HG02763 (cell line): ENCODE data around the gene AUNIP.

Source experiments
- ATAC-seq: cut with Tn5 transposase; IDR thresholded peaks from one replicate; pipeline ENCODE4 v1.9.1; 2021; ENCODE audit warnings: mild to moderate bottlenecking, moderate library complexity; ENCODE audit not compliant: unreplicated experiment

The AUNIP gene

DNA sequence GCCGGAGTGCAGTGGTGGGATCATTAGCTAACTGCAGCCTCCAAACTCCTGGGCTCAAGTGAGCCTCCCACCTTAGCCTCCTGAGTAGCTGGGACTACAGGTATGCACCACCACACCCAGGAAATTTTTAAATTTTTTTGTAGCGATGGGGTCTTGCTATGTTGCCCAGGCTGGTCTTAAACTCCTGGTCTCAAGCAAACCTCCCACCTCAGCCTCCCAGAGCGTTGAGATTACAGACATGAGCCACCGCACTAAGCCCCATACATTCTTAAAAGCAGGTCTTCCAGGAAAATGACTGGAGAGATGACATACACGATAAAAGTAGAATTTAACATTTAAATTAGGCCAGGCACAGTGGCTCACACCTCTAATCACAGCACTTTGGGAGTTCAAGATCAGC lies 26.1 kb downstream of the AUNIP start:
- ATAC-seq = no peak

DNA sequence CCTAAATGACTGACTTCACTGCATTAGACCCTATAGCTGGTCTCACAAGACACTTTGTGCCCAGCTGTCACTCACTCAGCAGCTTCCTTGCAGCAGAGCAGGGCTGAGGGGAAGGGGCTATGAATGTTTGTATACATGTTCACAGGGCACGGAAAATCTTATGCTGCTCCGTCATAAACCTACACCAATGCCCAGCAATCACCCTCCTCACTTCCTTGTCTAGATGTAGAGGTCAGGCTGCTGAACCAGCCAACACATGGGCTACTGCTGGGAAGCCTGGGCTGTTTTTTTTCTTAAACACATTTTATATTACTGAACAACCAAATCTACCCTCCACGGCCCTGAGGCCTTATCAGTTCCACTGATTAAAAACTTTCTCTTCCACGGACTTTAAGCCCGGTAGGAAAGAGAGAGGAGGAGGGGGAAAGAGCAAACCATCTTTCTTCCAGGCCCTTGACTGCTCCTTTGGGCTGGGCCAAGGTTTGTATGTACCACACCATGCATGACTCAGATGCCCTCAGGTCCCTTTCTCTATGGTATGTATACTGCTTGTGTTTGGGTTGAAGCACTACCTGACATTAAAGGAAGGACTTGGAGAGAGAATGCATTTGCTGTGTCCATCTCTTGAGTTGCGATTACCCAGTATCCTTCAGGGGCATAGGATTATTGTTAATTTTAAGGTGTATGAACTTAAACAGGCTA lies 26.8 kb downstream of the AUNIP start:
- ATAC-seq = no peak

DNA sequence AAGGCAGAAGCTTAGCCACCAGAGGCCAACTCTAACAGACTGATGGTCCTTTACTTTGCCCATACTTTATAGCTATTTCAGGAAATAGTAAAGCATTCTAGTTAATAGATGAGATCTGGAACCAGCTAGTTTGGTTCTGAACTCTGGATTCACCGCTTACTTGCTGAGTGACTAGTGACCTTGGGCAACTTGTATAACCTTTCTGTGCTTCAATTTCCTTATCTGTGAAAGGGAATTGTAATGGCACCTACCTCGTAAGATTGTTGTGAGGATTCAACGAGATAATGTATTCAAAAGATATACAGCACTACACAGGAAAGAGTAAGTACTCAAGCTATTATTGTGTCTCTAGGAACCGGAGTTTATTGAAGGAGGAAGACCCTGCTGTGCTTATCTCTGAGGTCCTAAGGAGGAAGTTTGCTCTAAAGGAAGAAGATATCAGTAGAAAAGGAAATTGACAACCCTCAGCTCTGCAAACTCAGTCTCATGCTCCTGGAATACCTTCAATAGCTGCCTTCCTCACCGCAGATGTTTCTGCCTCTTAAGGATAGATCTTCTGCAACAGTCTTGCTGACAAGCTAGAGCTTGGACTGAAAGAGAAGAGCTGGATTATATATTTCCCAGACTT lies 27.6 kb downstream of the AUNIP start:
- ATAC-seq = no peak

DNA sequence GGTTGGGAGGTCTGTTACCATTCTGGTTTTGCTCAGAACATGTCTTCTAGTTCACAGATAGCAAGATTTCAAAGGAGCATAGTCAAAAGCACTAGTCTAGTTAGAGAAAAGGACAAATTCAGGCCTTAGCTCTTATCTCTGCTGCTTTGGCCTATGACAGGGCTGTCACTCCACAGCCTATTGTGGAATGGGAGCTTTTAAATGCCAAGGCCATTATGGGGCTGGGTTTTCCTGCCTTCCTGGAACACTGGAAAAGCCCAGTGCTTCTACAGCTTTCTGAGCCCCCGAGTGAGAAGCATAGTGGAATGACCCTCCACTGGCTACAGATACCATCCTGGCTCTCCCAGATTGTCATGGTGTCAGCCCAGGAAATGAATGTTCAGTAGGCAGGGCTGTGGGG lies 30.2 kb downstream of the AUNIP start:
- ATAC-seq = no peak

DNA sequence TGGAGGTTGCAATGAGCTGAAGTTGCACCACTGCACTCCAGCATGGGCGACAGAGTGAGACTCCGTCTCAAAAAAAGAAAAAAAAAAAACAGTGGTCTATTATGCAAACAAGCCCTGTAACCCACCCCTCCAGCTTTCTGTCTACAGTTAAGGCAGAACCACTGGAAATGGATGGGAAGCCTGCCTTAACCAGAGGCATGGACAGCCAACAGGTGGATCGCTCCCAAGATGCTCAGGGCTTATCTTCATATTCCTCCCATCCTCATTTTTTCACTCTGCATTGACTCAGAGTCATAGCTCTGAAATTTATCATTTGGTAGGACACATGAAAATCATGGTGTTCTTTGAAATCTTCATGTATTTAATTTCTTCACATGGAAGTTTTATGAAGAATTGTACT lies 30.8 kb downstream of the AUNIP start:
- ATAC-seq = no peak

DNA sequence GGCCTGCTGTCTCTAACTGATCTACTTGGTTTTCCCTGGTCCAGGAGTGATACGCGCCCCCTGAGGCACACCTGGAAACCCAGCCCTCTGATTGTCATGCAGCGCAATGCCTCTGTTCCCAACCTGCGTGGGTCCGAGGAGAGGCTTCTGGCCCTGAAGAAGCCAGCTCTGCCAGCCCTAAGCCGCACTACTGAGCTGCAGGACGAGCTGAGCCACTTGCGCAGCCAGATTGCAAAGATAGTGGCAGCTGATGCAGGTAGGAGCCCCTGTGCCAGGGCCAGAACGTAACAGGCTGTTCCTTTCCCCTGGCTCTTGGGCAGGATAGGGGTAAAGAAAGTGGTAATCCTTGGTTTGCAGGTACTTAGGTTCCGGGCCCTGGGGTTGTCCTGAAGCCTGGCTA lies 32.7 kb downstream of the AUNIP start:
- no peak for ATAC-seq

DNA sequence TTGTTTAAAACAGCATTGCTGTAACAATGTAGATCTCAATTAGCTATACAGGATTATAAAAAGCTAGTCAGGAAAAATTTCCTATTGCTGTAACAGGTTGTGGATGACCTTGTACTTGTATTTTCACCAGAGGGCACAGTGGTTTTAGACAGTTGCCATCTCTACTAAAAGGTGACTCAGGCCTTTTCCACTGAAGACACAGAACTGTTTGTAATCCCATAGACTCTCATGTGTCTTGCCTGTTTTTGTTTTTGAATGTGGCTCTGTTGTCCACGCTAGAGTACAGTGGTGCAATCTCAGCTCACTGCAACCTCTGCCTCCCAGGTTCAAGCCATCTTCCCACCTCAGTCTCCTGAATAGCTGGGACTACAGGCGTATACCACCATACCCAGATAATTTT lies 33.7 kb downstream of the AUNIP start:
- no peak for ATAC-seq

DNA sequence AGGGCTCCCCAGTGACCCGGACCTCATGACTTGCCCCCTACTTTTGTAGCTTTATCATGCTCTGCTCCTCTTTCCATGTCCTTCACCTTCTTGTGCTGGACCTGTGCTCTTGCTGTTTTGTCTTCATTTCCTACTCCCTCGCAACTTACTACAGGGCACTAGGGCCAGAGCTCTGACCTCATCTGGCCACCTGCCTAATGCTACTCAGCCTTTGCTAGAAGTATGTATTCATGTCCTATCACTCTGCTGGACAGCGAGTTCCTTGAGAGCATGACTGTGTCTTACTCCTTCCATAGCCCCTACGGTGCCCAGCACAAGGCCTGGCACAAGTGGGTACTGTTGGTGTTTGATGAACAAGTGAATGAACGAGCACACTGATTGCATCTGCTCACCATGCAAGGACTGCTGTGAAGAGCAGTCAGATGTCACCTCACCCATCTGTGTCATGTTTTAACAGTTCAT lies 37.6 kb downstream of the AUNIP start:
- no peak for ATAC-seq

DNA sequence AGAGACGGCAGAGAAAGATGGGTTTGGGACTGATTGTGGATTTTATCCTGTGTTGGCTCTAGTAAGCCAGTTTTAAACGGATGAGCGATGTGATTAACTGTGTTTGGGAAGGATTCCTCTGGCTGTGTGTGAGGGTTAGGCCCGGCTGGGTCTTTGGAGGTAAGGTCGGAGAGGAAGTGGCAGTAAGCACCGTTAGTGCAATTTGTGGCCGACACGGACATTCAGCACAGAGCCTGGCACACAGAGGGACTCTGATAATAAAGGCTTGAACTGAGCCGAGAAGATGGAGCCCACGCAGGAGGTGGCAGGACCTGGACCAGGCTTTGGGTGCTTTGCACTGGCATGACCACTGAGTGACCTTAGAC lies 38.2 kb downstream of the AUNIP start:
- no peak for ATAC-seq

DNA sequence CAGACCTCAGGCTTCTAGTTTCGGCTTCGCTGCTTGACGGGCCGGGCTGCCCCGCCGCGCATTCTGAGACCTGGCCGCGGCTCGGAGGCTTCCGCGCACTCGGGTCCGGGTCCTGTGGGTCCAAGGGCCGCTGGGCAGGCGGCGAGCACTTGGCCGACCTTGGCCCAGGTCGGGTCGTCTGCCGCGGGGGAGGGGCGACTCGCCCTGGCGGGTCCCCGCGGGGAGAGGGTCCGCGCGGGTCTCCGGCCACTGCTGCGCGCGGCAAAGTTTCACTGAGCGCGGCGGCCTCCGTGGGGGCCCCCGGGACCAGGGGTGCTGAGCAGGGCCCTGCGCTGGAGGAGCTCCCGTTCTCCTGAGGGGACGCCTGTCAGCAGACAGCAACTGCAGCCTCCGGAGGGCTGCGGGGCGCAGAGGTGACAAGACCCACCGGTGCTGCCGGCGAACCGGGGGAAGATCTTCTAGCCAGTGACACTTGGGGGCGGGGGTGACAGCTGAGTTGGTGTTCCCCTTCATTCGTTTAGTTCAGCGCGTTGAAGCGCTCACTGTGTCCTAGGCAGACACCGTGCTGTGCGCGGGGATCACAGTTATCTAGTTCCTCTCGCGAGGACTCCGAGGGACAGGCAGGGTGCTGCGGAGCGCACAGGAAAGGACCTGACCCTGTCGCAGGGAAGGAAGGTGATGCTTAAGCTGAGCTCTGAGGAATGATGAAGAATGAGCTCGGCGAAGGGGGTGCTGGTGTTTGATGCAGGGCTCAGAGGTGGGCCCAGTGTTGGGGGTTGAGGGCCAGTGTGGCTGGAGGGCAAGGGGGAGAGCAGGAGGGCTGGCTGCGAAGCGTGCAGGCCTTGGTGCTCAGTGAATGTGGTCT lies 38.8 kb downstream of the AUNIP start:
- ATAC-seq = peak; percentile 30

DNA sequence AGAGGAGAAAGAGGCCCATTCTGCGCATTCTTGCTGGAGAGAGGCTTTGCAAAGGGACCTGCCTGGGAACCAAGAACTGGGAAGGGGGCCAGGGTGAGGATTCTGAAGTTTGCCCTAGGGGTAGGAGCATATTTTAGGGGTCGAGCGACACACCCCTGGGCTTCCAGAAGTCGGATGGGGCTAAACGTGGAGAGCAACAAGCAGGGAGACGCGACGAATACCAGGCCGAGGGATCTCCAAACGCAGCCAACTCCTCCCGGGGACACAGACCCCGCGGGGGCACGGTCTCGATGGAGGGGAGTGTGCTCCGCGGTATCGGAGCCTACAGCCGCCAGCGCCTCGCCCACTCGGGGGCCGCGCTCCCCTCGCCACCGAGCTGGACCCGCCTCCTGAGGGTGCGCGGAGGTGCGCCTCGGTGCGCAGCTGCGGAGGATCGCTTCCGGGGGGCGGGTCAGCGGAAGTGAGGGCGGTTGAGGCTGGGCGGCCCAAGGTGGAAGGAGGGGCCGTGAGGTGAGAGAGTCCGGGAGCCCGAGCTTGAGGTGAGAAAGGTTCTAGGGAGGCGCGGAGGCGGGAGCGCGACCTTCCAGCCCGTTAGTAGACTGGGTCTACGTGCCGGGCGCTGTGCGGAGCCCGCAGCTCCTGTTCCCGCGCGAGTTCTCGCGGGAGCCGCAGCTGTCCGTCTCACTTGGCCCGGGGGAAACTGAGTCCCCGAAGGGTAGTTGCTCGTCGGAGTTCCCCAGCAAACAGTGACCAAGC lies 39.6 kb downstream of the AUNIP start, which contains the start of gene MTFR1L:
TSS of gene MTFR1L (plus strand) at position 464 of the 756 bp plus-strand sequence. CDS start 3,151 bp downstream, outside the sequence.
- peak; percentile 84 for ATAC-seq

DNA sequence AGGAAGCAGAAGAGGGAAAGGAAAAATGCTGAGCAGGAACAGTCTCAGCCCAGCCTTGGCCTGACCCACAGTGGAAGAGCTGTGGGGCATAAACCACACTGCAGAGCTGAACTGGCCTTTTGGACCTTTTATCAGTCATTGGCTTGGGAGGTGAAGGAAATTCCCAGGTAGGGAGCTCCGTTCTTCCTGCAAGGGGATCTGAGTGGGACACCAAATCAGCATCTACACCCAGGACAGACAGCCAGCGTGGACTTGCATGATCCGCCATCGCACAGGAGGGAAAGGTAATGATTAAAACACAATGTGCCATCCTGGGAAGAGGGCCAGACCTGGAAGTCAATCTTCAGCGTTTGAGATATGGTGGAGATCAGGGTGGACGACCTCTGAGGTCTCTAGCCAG lies 40.7 kb downstream of the AUNIP start:
- no peak for ATAC-seq

DNA sequence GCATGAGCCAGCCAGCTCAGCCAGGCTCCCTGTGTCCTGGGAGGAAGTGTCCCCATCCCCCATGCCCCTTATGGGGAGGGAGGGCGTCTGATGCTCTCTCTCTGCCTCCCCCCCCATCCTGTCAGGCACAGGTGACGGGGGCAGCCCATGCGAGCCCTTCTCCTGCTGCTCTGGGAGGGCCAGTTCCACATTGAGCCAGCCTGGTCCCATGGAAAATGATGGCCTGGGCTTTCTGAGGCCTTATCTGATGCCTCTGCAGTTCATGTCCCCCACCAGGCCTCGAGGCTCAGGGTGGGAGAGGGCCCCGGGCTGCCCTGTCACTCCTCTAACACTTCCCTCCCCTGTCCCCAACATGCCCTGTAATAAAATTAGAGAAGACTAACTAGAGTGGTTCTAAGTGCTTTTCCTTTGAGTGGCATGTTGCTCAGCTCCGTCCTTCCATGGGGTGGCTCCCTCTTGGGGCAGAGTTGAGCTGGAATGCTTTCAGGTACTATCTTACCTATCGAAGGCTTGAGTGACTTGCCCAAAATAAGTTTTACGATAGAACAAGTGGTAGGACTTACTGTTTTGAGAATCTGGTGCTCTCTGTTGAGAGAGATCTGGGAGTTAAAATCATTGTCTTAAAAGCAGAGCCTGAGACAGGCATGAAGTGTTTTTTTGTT lies 41.3 kb downstream of the AUNIP start:
- ATAC-seq = no peak

DNA sequence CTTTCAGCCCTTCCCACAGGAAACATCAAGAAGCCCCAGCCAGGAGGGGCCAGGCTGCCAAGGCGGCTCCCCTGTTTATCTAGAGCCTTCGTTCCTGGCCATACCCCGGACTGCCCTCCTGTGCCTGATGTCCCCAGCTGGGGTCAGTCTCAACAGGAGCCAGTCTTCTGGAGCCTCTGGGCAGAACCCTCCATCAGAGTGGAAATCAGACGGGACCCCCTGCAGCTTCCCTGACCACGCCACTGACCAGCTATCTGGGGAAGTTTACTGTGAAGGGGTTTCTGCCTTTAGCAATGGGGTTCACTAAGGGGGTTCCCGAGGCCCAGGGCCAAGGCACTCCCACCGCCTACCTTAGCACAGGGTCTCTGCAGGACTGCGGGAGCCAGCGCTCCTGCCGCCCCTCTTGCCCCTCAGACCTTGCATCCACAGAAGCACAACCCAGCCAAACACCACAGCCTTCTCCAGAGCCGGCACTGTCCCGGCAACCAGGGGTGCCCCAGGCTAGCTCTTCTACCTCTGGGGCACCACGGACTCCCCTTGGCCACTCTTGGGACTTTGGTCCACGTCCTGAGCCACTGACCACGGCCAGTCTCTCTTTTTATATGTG lies 43.0 kb downstream of the AUNIP start:
- ATAC-seq = no peak

DNA sequence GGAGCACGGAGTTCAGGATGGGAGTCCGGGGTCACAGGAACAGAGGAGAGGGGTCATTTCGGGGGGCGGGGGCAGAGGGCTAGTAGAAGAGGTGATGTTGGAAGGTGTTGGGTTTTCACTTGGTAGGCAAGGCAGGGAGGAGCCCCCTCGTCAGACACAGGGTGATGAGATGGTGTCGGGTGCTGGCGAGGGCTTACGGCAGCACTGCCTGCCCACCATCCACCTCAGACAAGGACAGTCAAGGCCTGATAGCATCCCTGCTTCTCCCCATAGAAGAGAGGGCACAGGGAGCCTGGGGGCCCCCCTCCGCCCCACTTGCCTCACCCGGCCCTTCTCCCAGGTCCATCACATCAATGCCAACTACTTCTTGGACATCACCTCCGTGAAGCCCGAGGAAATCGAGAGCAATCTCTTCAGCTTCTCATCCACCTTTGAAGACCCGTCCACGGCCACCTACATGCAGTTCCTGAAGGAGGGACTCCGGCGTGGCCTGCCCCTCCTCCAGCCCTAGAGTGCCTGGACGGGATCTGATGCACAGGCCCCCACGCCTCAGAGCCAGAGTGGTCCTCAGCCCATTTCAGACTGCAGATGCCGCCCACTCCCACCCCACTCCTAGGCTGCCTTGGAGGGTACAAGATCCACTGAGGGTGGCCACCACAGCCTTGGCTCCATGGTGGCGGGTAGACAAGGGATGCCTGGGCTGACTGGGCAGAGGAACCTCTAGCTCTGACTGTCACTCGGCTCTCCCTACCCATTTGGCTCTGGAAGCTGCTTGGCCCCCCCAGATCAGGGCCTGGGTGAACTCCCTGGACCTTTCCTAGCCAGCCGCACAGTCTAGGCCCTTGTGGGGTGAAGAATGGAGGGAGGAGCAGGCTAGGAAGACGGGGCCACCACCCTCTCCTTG lies 43.8 kb downstream of the AUNIP start:
- ATAC-seq = no peak

DNA sequence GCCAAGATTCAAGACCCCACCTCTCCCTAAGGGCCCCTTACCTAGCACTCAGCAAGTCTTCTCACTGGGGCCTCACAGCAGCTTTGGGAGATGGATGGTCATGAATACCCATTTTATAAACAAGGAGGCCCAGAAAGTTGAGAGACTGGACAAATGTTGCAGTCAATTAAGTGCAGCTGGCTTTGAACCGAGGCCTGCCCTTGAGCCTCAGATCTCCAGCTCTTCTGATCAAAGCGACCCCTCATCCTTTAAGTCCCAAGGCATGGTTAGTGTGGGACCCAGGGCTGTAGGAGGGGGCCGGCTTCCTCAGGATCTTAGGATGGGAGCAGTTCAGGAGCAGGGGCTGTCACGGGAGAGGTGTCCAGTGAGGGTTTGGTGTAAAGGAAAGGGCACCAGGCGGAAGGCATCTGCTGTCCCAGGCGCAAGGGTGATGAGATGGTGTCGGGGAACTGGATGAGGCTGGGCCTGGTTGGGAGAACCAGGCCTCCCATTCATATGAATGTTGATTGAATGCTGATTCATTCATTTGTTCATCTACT lies 44.6 kb downstream of the AUNIP start:
- ATAC-seq = no peak

DNA sequence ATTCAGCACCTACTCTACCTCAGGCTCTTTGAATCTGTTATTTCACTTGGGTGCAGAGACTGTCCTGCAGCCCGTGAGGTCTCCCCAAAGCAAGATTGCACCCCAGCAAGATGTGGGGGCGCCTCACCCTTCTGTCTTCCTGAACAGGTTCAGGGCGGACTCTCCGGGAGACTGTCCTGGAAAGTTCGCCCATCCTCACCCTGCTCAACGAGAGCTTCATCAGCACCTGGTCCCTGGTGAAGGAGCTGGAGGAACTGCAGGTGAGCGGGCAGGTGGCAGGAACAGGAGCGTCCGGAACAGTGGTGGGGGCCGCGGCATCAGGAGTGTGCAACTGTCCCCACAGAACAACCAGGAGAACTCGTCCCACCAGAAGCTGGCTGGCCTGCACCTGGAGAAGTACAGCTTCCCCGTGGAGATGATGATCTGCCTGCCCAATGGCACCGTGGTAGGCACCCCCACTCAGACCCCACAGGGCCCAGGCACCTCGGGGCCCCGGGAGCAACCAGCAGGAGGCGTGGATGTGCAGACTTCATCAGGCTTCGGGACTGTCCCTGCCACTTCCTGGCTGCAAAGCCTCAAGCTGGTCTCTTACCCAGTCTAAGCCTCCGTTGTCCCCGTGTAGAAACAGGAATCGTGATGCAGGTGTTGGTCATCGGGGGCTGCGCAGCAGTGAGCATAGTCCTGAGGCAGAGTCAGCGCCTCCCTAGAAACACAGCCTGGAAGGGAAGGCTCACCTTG lies 45.4 kb downstream of the AUNIP start:
- no peak for ATAC-seq

DNA sequence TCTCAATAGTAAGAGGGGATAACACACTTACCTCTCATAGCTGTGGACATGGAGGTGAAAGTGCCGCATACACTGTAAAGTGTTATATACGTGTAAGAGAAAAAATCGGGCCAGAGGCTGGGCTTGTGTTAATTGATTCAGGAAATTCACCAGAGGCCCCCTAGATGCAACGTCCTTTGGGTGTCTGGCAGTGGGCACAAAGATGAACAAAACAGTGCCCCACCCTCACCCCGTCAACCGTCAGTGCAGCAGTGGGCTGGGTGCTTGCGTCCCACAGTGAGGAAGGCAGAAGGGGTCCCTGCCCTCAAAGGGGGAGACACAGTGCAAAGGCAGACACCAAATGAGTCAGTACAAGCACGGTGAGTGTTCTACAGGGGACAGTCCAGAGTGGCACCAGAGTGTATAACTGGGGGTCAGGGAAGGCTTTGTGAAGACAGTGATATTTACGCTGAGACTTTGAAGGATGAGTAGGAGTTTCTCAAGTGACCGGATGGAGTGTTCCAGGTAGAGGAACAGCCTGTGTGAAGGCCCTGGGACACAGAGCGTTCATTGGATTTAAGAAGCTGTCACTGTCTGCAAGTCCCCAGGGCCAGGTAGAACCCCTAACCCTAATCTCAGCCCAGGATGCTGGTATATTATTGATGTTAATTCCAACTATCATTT lies 46.1 kb downstream of the AUNIP start:
- ATAC-seq = no peak
